ENCODE data around the gene CCDC12.

- TF ChIP-seq CTCF (conservative IDR thresholded peaks at IDR 0.05 in 1 of 2, IDR thresholded peaks at IDR 0.05 in 1 of 2; ENCODE audit: extremely low read depth in 1 of 2, insufficient read depth in 1 of 2, low read depth in 1 of 2, low read length in 2 of 2) = no peak
- no peak for TF ChIP-seq EZH2 (IDR thresholded peaks at IDR 0.05; ENCODE audit: borderline replicate concordance, low read length)
These were observed 97.6 kb downstream of the CCDC12 start for GRCh38 chr3:46878781-46879436.

Measured in mammary epithelial cell (primary cell).